ENCODE results near the gene EOMES.
A peak's percentile ranks its signal among the peaks of the same experiment; 100 is the strongest.

The EOMES gene

GRCh38 chr3:27719314-27720003 lies 2.7 kb downstream of the EOMES start:
- no peak for DNase-seq

- no peak for DNase-seq
These were observed 3.7 kb downstream of the EOMES start for GRCh38 chr3:27718459-27718858.

- no peak for DNase-seq
These were observed 4.8 kb downstream of the EOMES start for GRCh38 chr3:27717200-27717852.

GRCh38 chr3:27716309-27716708 lies 5.8 kb downstream of the EOMES start:
- DNase-seq: no peak

GRCh38 chr3:27715863-27716262 lies 6.3 kb downstream of the EOMES start:
- no peak for DNase-seq

- DNase-seq: no peak
These were observed 6.7 kb downstream of the EOMES start for GRCh38 chr3:27715454-27715806.

GRCh38 chr3:27714692-27715453 lies 7.2 kb downstream of the EOMES start:
- DNase-seq: no peak

GRCh38 chr3:27714146-27714526 lies 8.0 kb downstream of the EOMES start:
- no peak for DNase-seq

- DNase-seq: no peak
These were observed 8.5 kb downstream of the EOMES start for GRCh38 chr3:27713435-27714145.

GRCh38 chr3:27713078-27713423 lies 9.1 kb downstream of the EOMES start:
- DNase-seq: no peak

- DNase-seq: peak; percentile 6
These were observed 9.7 kb downstream of the EOMES start for GRCh38 chr3:27712136-27713077.

GRCh38 chr3:27708250-27708649 lies 13.9 kb downstream of the EOMES start:
- no peak for DNase-seq

- no peak for DNase-seq
These were observed 23.1 kb downstream of the EOMES start for GRCh38 chr3:27699067-27699466.

GRCh38 chr3:27696906-27697305 lies 25.2 kb downstream of the EOMES start:
- no peak for DNase-seq

- DNase-seq: no peak
These were observed 26.5 kb downstream of the EOMES start for GRCh38 chr3:27695636-27696035.

- no peak for DNase-seq
These were observed 34.1 kb downstream of the EOMES start for GRCh38 chr3:27688053-27688452.

- DNase-seq: no peak
These were observed 35.5 kb downstream of the EOMES start for GRCh38 chr3:27686642-27687041.

GRCh38 chr3:27685474-27685873 lies 36.6 kb downstream of the EOMES start:
- DNase-seq: no peak

GRCh38 chr3:27684302-27684701 lies 37.8 kb downstream of the EOMES start:
- DNase-seq: no peak

- no peak for DNase-seq
These were observed 40.8 kb downstream of the EOMES start for GRCh38 chr3:27681249-27681748.

- DNase-seq: no peak
These were observed 41.4 kb downstream of the EOMES start for GRCh38 chr3:27680517-27681246.

GRCh38 chr3:27679691-27680090 lies 42.4 kb downstream of the EOMES start:
- no peak for DNase-seq

Data from cortex of kidney (tissue), 1 donor.